Lower leg skin (tissue), 3 donors: Measurements from ENCODE around the gene TXNDC9.

Source experiments
- CTCF ChIP-seq, 3 donors: fragments of 450-650 bp; IDR thresholded peaks; one replicate each; pipeline ENCODE4 v1.5.1; 2016; ENCODE audit warnings: antibody characterized with exemption in 3 of 3, mild to moderate bottlenecking in 3 of 3, moderate library complexity in 2 of 3
- POLR2A ChIP-seq, 2 donors: fragments of 450-650 bp; IDR thresholded peaks; one replicate each; pipeline ENCODE4 v1.6.1; 2016 to 2017; ENCODE audit warnings: antibody characterized with exemption in 2 of 2, mild to moderate bottlenecking in 1 of 2, moderate library complexity in 1 of 2

- TF ChIP-seq CTCF (IDR thresholded peaks at IDR 0.05) (no peak), POLR2A (IDR thresholded peaks at IDR 0.05) (no peak)
These were observed 46.0 kb upstream of the TXNDC9 start for GRCh38 chr2:99382143-99382542.
